Spleen (tissue), 13 donors: ENCODE data around the gene PPP1R9B. TPM values are rescaled to one million over a fixed set of nuclear protein-coding genes. Genes with fewer than 3 reads are reported as not detected.
A peak's percentile ranks its signal among the peaks of the same experiment; 100 is the strongest.

Experiments
- DNase-seq: peaks from one replicate; pipeline ENCODE4 v3.0.0-alpha.2; 2020
- H3K27ac ChIP-seq, 8 donors: fragments of 200-600 bp; sonication (generic) in 7 of 8; 1 replicate in 4 of 8; 2 replicates in 4 of 8; pipeline versions ENCODE4 v1.5.0 to v1.8.0; 2016 to 2021; ENCODE audit warnings: inconsistent platforms in 4 of 8, mild to moderate bottlenecking in 4 of 8, moderate library complexity in 1 of 8
- H3K27me3 ChIP-seq, 7 donors: fragments of 200-600 bp; sonication (generic) in 6 of 7; replicated peaks in 1 of 7; 1 replicate in 4 of 7; 2 replicates in 3 of 7; pipeline versions ENCODE4 v1.5.0 to v1.8.0; 2016 to 2021; ENCODE audit warnings: inconsistent platforms in 3 of 7, mild to moderate bottlenecking in 1 of 7
- H3K36me3 ChIP-seq, 6 donors: fragments of 200-600 bp; sonication (generic) in 5 of 6; 1 replicate in 4 of 6; 2 replicates in 2 of 6; pipeline versions ENCODE4 v1.5.0 to v1.8.0; 2016 to 2021; ENCODE audit warnings: inconsistent platforms in 2 of 6
- H3K4me1 ChIP-seq, 6 donors: fragments of 200-600 bp; sonication (generic) in 5 of 6; 1 replicate in 3 of 6; 2 replicates in 3 of 6; pipeline versions ENCODE4 v1.5.0 to v1.8.0; 2016 to 2021; ENCODE audit warnings: inconsistent platforms in 3 of 6
- H3K4me3 ChIP-seq, 8 donors: fragments of 200-600 bp; sonication (generic) in 7 of 8; 1 replicate in 4 of 8; 2 replicates in 4 of 8; pipeline versions ENCODE4 v1.5.0 to v1.8.0; 2016 to 2021; ENCODE audit warnings: inconsistent platforms in 4 of 8, mild to moderate bottlenecking in 4 of 8, moderate library complexity in 2 of 8
- H3K9me3 ChIP-seq, 8 donors: fragments of 200-600 bp; sonication (generic) in 7 of 8; 1 replicate in 4 of 8; 2 replicates in 4 of 8; pipeline versions ENCODE4 v1.5.0 to v1.8.0; 2016 to 2021; ENCODE audit warnings: inconsistent platforms in 4 of 8
- CTCF ChIP-seq, 11 experiments: fragments of 200-600 bp in 7 of 11; fragments of 450-650 bp in 4 of 11; sonication (generic) in 4 of 11; IDR thresholded peaks in 8 of 11; conservative IDR thresholded peaks in 3 of 11; 1 replicate in 7 of 11; 2 replicates in 4 of 11; pipeline versions ENCODE4 v1.4.0 to v1.8.0; 2016 to 2021; ENCODE audit warnings: antibody characterized with exemption in 11 of 11, inconsistent platforms in 4 of 11, mild to moderate bottlenecking in 1 of 11
- POLR2A ChIP-seq, 3 donors: fragments of 450-650 bp; IDR thresholded peaks; one replicate each; pipeline ENCODE4 v1.5.1; 2017; ENCODE audit warnings: antibody characterized with exemption in 3 of 3, mild to moderate bottlenecking in 1 of 3
- POLR2AphosphoS5 ChIP-seq, 3 donors: sonication (generic); formaldehyde crosslinking; IDR thresholded peaks; one replicate each; pipeline ENCODE4 v1.5.1; 2017; ENCODE audit warnings: antibody characterized with exemption in 3 of 3
- WGBS, 5 donors: extraction: QIAGEN DNeasy Blood & Tissue Kit in 3 of 5; methylation state at CpG; one replicate each; pipeline versions ENCODE4 v1.1.5 to v1.1.7; 2013 to 2018; 5-methylcytosine and 5-hydroxymethylcytosine counted together
- intact Hi-C: fragments of 100-400 bp; cut with DNase I; formaldehyde crosslinking; loops from one replicate; pipeline ENCODE4 v1.15.0; 2023; ENCODE audit warnings: low total_unique reads
- long read RNA-seq, 2 donors: transcript quantifications; one replicate each; lab custom pipeline, GENCODE V29; 2026
- polyA plus RNA-seq, 3 donors: library from polyadenylated mRNA; stranded (reverse); fragments of 200-250 nt; gene quantifications; one replicate each; pipeline ENCODE4 v1.2.1, GENCODE V29; 2013
- total RNA-seq, 7 donors: library from RNA; depleted of rRNA in 3 of 7; stranded (reverse); fragments of >200 nt in 3 of 7; fragmentation: NEBNext Ultra II Directional in 4 of 7; extraction: Animal tissue kit (Norgen Biotek cat#: 25700) in 4 of 7; gene quantifications; one replicate each; pipeline versions ENCODE4 v1.1.0 to v1.2.1, GENCODE V29; 2016 to 2021
- donor health status: healthy with polysubstance abuse.
- donor health status: DM: no; HTN: no; CAD: no; lungs with moderate emphysema.
- donor health status: DM: no; HTN: no; CAD: no.
- donor health status: Bipolar disorder and iron deficiency.
- donor health status: healthy.
- donor health status: DM: no; HTN: no; CAD: no.
- donor health status: DM: yes; HTN: yes; CAD: no.

PPP1R9B gene
- total RNA-seq: 100 to 1,000 TPM in 4 of 7 donors, 10 to 100 TPM in 3; 54.1 to 136 (median 112) TPM
- 100 to 1,000 TPM in 1 of 3 donors, 10 to 100 TPM in 2; 30.0 to 105 (median 40.9) TPM for polyA plus RNA-seq
- long read RNA-seq, donor 1, full-length matches to known transcripts: 1 of 6 reads
- long read RNA-seq, donor 1, partial matches to known transcripts: 5 of 6 reads
- long read RNA-seq, donor 1, other reads (novel, unspliced or antisense): 0 of 6 reads
- long read RNA-seq, donor 2, full-length matches to known transcripts: 4 of 9 reads
- long read RNA-seq, donor 2, partial matches to known transcripts: 5 of 9 reads
- long read RNA-seq, donor 2, other reads (novel, unspliced or antisense): 0 of 9 reads

DNA sequence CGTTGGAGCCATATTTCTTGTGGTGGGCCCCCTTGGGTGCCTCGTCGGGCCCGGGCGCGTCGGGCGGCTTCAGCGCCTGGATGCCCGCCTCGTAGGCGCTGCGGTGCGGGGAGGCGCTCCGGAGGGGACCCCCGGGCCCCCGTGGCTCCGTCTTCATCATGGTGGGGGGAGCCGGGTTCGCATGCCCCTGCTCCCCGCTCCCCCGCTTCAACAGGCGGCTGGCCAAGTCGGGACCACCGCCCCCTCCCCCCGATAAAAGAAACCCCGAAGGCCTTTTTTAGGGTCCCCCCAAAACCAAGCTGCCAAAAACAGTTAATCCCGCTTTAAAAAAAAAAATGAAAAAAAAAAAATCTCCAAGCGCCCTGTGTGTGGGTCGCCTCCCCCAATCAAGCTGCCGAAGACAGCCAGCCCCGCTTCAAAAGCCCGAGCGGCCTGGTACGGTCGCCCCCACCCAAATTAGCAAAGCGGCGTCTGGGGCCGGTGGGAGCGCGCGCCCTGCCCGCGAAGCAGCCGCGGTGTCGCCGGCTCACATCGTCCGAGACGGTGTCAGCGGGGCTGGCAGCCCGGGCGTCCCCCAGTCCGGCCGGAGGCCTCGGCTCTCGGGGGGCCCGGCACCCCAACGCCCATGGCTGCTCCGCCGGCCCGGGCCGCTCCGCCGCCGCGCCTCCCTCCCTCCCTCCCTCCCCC, at the start of gene PPP1R9B:
PPP1R9B (minus strand) TSS at position 324 of the 687 bp plus-strand sequence; CDS start at position 160, 164 bp downstream.
- H3K4me3 ChIP-seq: peak within 1 kb of the TSS; percentile 83 to 98 (median 88)
- WGBS, 5 donors: 0 to 1% (median 0%) methylated on average over 45 to 69 of the region's 69 CpGs
- no peak for TF ChIP-seq CTCF (IDR thresholded peaks at IDR 0.05 in 8 of 11, conservative IDR thresholded peaks at IDR 0.05 in 3 of 11)
- TF ChIP-seq POLR2AphosphoS5 (IDR thresholded peaks at IDR 0.05): no peak
- TF ChIP-seq POLR2A (IDR thresholded peaks at IDR 0.05): no peak
- H3K36me3 ChIP-seq: peaks cover 0 to 13% (median 0%) of the 10 kb centered on the region in 6 donors
- intact Hi-C loops: no loop called here
- H3K27ac ChIP-seq: peak within 1 kb of the TSS; percentile 73 to 99 (median 97)
- no peaks in the 10 kb centered on the region for H3K27me3 ChIP-seq
- no peaks in the 10 kb centered on the region for H3K9me3 ChIP-seq
- H3K4me1 ChIP-seq: peaks cover 59 to 90% (median 71%) of the 10 kb centered on the region in 6 donors
- DNase-seq: peak; percentile 86

GRCh38 chr17:50199803-50200456, 49.5 kb upstream of the PPP1R9B start:
- peaks cover 0 to 56% (median 30%) of the 10 kb centered on the region in 6 donors for H3K4me1 ChIP-seq
- DNase-seq: peak; percentile 84
- H3K9me3 ChIP-seq: no peaks in the 10 kb centered on the region
- peak overlapping the region; percentile 23 to 73 (median 44) for H3K4me3 ChIP-seq
- 2 to 3% (median 3%) methylated on average over 32 to 36 of the region's 36 CpGs for WGBS, 5 donors
- TF ChIP-seq CTCF (IDR thresholded peaks at IDR 0.05 in 8 of 11, conservative IDR thresholded peaks at IDR 0.05 in 3 of 11) (no peak), POLR2AphosphoS5 (IDR thresholded peaks at IDR 0.05) (peak in 1 of 3 donors; percentile 42)
- peak overlapping the region in 6 of 8 donors; percentile 70 to 84 (median 78) for H3K27ac ChIP-seq
- H3K36me3 ChIP-seq: peaks cover 0 to 33% (median 0%) of the 10 kb centered on the region in 6 donors
- peaks cover 0 to 72% (median 32%) of the 10 kb centered on the region in 7 donors for H3K27me3 ChIP-seq
- intact Hi-C loops: loop anchor here (1.0 to 5.0 kb wide), 2 partner anchors 73 to 97 kb away; no protein-coding TSS in a partner anchor

DNA sequence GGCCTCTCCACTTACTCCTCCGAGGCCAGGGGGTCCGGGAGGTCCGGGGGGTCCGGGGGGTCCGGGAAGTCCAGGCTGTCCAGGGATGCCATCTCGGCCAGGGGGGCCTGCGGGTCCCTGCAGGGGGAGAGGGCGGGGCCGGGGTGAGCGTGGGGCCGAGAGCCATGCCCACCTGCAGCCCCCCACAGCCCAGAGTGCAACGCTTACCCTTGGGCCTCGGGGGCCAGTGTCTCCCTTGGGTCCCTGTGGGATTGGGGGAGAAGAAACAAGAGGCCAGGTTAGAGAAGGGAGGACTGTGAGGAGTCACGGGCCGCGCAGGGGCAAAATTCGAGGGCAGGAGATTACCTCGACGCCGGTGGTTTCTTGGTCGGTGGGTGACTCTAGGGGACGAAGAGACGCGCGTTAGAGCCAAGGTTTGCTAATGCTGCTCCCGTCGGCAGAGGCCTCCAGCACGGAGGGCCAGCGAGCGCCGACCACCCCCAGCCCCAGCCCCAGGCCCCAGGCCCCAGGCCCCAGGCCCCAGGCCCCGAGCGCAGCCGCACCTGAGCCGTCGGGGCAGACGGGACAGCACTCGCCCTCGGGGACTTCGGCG, 48.8 kb upstream of the PPP1R9B start:
- H3K27me3 ChIP-seq: peaks cover 0 to 70% (median 32%) of the 10 kb centered on the region in 7 donors
- H3K4me3 ChIP-seq: peak overlapping the region in 7 of 8 donors; percentile 38 to 73 (median 47)
- H3K9me3 ChIP-seq: no peaks in the 10 kb centered on the region
- peak; percentile 76 for DNase-seq
- intact Hi-C loops: no loop called here
- peaks cover 0 to 50% (median 30%) of the 10 kb centered on the region in 6 donors for H3K4me1 ChIP-seq
- peaks cover 0 to 39% (median 0%) of the 10 kb centered on the region in 6 donors for H3K36me3 ChIP-seq
- H3K27ac ChIP-seq: peak overlapping the region in 4 of 8 donors; percentile 26 to 84 (median 76)
- TF ChIP-seq CTCF (IDR thresholded peaks at IDR 0.05 in 8 of 11, conservative IDR thresholded peaks at IDR 0.05 in 3 of 11): no peak
- no peak for TF ChIP-seq POLR2AphosphoS5 (IDR thresholded peaks at IDR 0.05)
- TF ChIP-seq POLR2A (IDR thresholded peaks at IDR 0.05): no peak
- 44 to 53% (median 49%) methylated on average over 36 to 41 of the region's 41 CpGs for WGBS, 5 donors
